ENCODE results near the gene FTO.

The FTO gene

GRCh38 chr16:53804467-53804866, 100.5 kb downstream of the FTO start:
- no CpG with 5 or more reads among the region's 7 CpGs for WGBS (ENCODE audit: insufficient coverage, insufficient read length)
- Histone ChIP-seq H3K4me3 (ENCODE audit: low read length) (no peak overlapping the region), H3K9me3 (ENCODE audit: control insufficient read depth, insufficient read depth, low read length) (no peaks in the 10 kb centered on the region), H3K36me3 (ENCODE audit: control insufficient read depth, insufficient read depth, low read length) (no peaks in the 10 kb centered on the region), H3K27me3 (ENCODE audit: control insufficient read depth, insufficient read depth, low read length) (no peaks in the 10 kb centered on the region), H3K4me1 (ENCODE audit: control insufficient read depth, insufficient read depth, low read length) (no peaks in the 10 kb centered on the region; the same call in none of the 2 replicates), H3K27ac (ENCODE audit: low read length) (no peak overlapping the region)
- no peak for DNase-seq (ENCODE audit: low read depth, low spot score)

DNA sequence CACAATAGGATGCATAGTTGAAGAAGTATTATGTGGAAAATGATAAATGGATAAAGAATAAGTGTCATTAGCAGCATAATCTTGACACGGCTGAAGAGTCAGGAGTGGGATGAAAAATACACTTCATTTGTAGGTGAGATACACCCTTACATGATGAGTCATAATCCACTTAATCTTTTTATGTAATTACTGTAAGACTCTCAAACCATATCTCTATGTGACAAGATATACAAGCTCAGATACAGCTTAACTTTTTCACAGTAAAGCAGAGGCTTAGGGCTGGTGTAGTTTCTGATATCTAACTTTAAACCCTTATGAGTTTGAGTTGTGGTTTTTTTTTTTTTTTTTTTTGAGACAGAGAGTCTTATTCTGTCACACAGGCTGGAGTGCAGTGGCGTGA, 101.2 kb downstream of the FTO start:
- H3K27ac ChIP-seq (ENCODE audit: low read length) = no peak overlapping the region
- DNase-seq (ENCODE audit: low read depth, low spot score) = no peak
- H3K27me3 ChIP-seq (ENCODE audit: control insufficient read depth, insufficient read depth, low read length) = no peaks in the 10 kb centered on the region
- WGBS (ENCODE audit: insufficient coverage, insufficient read length) = no CpG with 5 or more reads among the region's 2 CpGs
- H3K36me3 ChIP-seq (ENCODE audit: control insufficient read depth, insufficient read depth, low read length) = no peaks in the 10 kb centered on the region
- no peaks in the 10 kb centered on the region for H3K9me3 ChIP-seq (ENCODE audit: control insufficient read depth, insufficient read depth, low read length)
- H3K4me3 ChIP-seq (ENCODE audit: low read length) = no peak overlapping the region
- no peaks in the 10 kb centered on the region; the same call in none of the 2 replicates for H3K4me1 ChIP-seq (ENCODE audit: control insufficient read depth, insufficient read depth, low read length)

DNA sequence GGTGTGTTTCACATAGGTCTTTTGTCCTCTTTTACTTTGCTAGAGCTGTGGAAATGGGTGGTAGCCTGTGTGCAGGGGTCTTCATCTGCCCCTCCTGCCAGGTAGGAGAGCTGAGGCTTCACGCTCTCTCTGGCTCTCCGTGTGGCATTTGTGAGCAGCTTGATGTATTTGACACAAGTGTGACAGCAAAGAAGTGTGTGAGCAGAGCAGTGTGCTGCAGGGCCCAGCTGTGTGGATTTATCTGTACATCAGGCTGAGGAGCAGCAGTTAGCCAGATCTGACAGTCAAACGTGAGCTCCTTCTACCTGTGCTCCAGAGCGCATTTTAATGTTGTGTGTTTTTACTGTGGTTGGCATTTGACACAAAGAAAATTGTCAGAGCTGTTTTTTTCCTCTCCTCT, 101.8 kb downstream of the FTO start:
- WGBS (ENCODE audit: insufficient coverage, insufficient read length) = no CpG with 5 or more reads among the region's 4 CpGs
- Histone ChIP-seq H3K27ac (ENCODE audit: low read length) (no peak overlapping the region), H3K4me1 (ENCODE audit: control insufficient read depth, insufficient read depth, low read length) (no peaks in the 10 kb centered on the region; the same call in none of the 2 replicates), H3K36me3 (ENCODE audit: control insufficient read depth, insufficient read depth, low read length) (no peaks in the 10 kb centered on the region), H3K27me3 (ENCODE audit: control insufficient read depth, insufficient read depth, low read length) (no peaks in the 10 kb centered on the region), H3K4me3 (ENCODE audit: low read length) (no peak overlapping the region), H3K9me3 (ENCODE audit: control insufficient read depth, insufficient read depth, low read length) (no peaks in the 10 kb centered on the region)
- DNase-seq (ENCODE audit: low read depth, low spot score) = no peak

DNA sequence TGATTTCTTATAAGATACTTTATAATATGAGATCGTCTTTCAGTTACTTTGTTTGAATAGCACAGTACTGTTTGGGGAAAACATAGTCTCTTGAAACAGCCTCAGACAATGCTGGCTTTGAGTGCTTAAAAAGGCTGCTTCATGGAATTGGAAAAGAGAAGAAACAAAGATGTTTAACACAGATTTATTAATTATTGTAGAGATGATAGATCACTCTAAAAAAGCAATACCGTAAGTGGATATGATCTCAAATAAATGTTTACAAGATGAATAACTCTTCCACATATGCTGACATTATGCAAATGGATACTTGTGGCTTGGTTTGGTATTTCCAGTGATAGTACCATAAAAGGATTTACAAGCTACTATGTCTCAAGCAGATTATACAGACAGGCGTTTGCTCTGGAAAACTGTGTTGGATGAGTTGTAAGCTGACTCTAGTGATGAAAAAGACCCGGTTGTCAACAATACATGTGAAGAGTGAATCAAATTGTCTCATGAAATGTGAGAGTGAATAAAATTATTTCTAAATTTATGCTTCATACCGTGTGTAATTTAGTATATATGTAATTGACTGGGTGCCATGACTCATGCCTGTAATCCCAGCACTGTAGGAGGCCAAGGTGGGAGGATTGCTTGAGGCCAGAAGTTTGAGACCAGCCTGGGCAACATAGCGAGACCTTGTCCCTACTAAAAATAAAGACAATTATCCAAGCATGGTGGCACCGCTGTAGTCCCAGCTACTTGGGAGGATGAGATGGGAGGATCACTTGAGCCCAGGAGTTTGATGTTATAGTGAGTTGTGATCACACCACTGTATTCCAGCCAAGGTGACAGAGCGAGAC, 105.4 kb downstream of the FTO start:
- no peaks in the 10 kb centered on the region; the same call in 1 of the 2 replicates for H3K4me1 ChIP-seq (ENCODE audit: control insufficient read depth, insufficient read depth, low read length)
- no peak overlapping the region for H3K27ac ChIP-seq (ENCODE audit: low read length)
- no peak overlapping the region for H3K4me3 ChIP-seq (ENCODE audit: low read length)
- DNase-seq (ENCODE audit: low read depth, low spot score) = no peak
- no peaks in the 10 kb centered on the region for H3K27me3 ChIP-seq (ENCODE audit: control insufficient read depth, insufficient read depth, low read length)
- no peaks in the 10 kb centered on the region for H3K9me3 ChIP-seq (ENCODE audit: control insufficient read depth, insufficient read depth, low read length)
- whole genome bisulfite sequencing (ENCODE audit: insufficient coverage, insufficient read length) = no CpG with 5 or more reads among the region's 8 CpGs
- no peaks in the 10 kb centered on the region for H3K36me3 ChIP-seq (ENCODE audit: control insufficient read depth, insufficient read depth, low read length)

DNA sequence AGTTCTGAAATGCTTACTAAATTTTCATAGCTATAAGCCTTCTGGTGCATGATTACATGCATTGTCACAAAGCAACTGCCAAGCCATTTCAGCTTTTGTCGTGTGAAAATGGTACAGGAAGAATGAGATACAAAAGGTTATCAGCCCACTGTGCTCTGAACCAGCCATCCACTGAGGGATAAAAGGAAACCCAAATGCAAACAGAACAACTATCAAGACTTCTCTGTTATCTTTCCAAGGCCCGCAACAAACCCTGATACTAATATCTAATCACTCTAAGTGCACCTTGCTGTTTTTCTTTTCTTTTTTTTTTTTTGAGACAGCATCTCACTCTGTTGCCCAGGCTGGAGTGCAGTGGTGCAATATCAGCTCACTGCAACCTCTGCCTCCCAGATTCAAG, 109.0 kb downstream of the FTO start:
- Histone ChIP-seq H3K27me3 (ENCODE audit: control insufficient read depth, insufficient read depth, low read length) (no peaks in the 10 kb centered on the region; the same call in 1 of the 2 replicates), H3K36me3 (ENCODE audit: control insufficient read depth, insufficient read depth, low read length) (no peaks in the 10 kb centered on the region), H3K4me1 (ENCODE audit: control insufficient read depth, insufficient read depth, low read length) (no peaks in the 10 kb centered on the region; the same call in 1 of the 2 replicates), H3K4me3 (ENCODE audit: low read length) (no peak overlapping the region), H3K9me3 (ENCODE audit: control insufficient read depth, insufficient read depth, low read length) (no peaks in the 10 kb centered on the region), H3K27ac (ENCODE audit: low read length) (no peak overlapping the region)
- WGBS (ENCODE audit: insufficient coverage, insufficient read length) = no CpG with 5 or more reads among the region's 2 CpGs
- no peak for DNase-seq (ENCODE audit: low read depth, low spot score)

- no peak overlapping the region for H3K27ac ChIP-seq (ENCODE audit: low read length)
- no peaks in the 10 kb centered on the region for H3K9me3 ChIP-seq (ENCODE audit: control insufficient read depth, insufficient read depth, low read length)
- no peaks in the 10 kb centered on the region; the same call in 1 of the 2 replicates for H3K27me3 ChIP-seq (ENCODE audit: control insufficient read depth, insufficient read depth, low read length)
- DNase-seq (ENCODE audit: low read depth, low spot score) = no peak
- no peak overlapping the region for H3K4me3 ChIP-seq (ENCODE audit: low read length)
- H3K36me3 ChIP-seq (ENCODE audit: control insufficient read depth, insufficient read depth, low read length) = no peaks in the 10 kb centered on the region
- no peaks in the 10 kb centered on the region for H3K4me1 ChIP-seq (ENCODE audit: control insufficient read depth, insufficient read depth, low read length)
- no CpG with 5 or more reads among the region's 7 CpGs for WGBS (ENCODE audit: insufficient coverage, insufficient read length)
Observed at GRCh38 chr16:53814801-53815200, 110.8 kb downstream of the FTO start.

DNA sequence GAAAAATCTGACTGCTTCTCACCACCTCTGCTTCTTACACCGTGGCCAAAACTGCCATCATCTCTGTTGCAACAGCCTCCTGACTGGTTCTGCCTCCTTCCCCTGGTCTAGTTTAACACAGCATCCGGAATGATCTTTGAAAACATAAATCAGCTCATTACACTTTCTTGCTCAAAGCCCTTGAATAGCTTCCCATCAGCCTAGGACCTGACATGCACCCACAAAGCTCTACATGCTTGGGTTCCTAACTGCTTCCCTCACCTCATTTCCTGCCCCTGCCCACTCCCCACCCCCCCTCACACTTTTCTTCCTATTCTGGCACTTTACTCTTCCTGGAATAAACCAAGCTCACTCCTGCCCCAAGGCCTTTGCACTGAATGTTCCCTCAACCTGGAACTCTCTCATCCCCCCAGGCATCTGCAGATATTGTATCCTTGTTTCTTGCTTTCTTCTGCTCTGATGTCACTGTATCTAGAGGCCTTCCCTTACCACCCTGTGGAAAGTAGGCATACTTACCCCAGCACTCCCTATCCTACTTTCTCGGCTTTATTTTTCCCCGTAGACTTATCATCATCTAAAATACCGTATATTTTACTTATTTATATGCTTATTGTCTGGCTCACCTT, 112.4 kb downstream of the FTO start:
- H3K27me3 ChIP-seq (ENCODE audit: control insufficient read depth, insufficient read depth, low read length) = no peaks in the 10 kb centered on the region; the same call in 1 of the 2 replicates
- WGBS (ENCODE audit: insufficient coverage, insufficient read length) = 100% methylated on average over 3 of the region's 5 CpGs
- H3K27ac ChIP-seq (ENCODE audit: low read length) = no peak overlapping the region
- no peak for DNase-seq (ENCODE audit: low read depth, low spot score)
- no peaks in the 10 kb centered on the region for H3K4me1 ChIP-seq (ENCODE audit: control insufficient read depth, insufficient read depth, low read length)
- H3K4me3 ChIP-seq (ENCODE audit: low read length) = no peak overlapping the region
- H3K9me3 ChIP-seq (ENCODE audit: control insufficient read depth, insufficient read depth, low read length) = no peaks in the 10 kb centered on the region
- no peaks in the 10 kb centered on the region for H3K36me3 ChIP-seq (ENCODE audit: control insufficient read depth, insufficient read depth, low read length)

DNA sequence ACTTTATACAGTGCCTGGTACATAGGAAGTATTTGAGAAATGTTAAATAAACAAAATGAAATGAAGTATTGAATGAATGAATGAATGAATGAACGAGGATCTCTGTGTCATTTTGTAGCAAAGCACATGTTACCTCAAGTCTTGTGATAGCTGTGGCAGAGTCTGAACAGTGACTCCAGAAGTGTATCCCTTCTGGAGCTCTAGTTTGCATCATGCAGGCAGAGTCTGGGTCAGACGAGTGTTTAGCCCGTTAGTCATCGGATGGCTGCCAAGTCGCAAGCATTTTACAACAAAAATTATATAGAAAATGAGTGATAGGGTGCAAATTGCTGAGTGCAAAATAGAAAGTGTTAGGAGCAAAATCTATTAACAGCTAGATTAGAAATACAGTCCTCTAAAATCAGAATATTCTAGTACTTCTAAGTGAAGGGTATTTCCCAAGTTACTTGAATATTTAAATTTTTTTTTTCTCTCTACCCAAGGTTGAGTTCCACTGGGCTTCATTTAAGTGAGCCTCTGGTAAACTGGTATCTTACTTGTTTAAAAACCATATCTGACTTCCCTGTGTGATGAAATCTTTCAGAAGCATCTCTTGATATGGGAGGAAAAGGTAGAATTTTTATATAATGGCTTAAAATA, 113.3 kb downstream of the FTO start:
- Histone ChIP-seq H3K36me3 (ENCODE audit: control insufficient read depth, insufficient read depth, low read length) (no peaks in the 10 kb centered on the region), H3K27me3 (ENCODE audit: control insufficient read depth, insufficient read depth, low read length) (no peaks in the 10 kb centered on the region; the same call in 1 of the 2 replicates), H3K4me1 (ENCODE audit: control insufficient read depth, insufficient read depth, low read length) (no peaks in the 10 kb centered on the region), H3K4me3 (ENCODE audit: low read length) (no peak overlapping the region), H3K27ac (ENCODE audit: low read length) (no peak overlapping the region), H3K9me3 (ENCODE audit: control insufficient read depth, insufficient read depth, low read length) (no peaks in the 10 kb centered on the region)
- no peak for DNase-seq (ENCODE audit: low read depth, low spot score)
- 100% methylated on average over 1 of the region's 5 CpGs for WGBS (ENCODE audit: insufficient coverage, insufficient read length)

DNA sequence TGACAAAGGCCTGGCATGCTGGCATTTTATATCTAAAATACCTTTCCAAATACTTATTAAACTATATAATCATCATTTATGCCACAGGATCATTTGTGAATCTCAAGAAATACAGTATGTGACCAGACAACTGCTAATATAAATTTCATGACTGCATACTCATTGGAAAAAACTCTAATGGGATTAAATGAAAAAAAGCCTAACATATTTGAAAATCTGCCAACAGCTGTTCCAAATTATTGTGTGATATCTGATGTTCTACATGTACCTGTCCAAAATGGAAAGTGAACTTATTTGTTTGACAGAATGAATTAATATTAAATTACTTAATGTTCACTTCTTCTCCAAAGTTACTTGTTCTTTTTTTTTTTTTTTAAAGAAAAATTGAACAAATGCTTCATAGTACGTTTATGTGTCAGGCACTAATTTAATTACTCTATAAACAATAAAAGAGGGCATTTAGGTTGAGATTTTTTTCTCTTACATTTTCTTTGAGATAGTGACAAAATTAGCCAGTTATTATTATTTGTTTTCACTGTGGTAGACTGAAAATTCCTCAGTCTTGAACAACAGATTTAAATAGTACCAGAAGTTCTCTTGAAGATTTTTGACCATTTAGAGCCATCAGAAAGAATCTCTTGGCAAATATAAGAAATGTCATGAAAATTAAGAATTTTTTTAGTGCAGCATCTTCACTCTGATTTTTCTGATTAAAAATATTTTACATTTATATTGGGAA, 114.0 kb downstream of the FTO start:
- Histone ChIP-seq H3K4me3 (ENCODE audit: low read length) (no peak overlapping the region), H3K27ac (ENCODE audit: low read length) (no peak overlapping the region), H3K9me3 (ENCODE audit: control insufficient read depth, insufficient read depth, low read length) (no peaks in the 10 kb centered on the region), H3K27me3 (ENCODE audit: control insufficient read depth, insufficient read depth, low read length) (no peaks in the 10 kb centered on the region; the same call in 1 of the 2 replicates), H3K4me1 (ENCODE audit: control insufficient read depth, insufficient read depth, low read length) (no peaks in the 10 kb centered on the region), H3K36me3 (ENCODE audit: control insufficient read depth, insufficient read depth, low read length) (no peaks in the 10 kb centered on the region)
- no peak for DNase-seq (ENCODE audit: low read depth, low spot score)
- WGBS (ENCODE audit: insufficient coverage, insufficient read length) = no CpG with 5 or more reads among the region's 1 CpG

GRCh38 chr16:53821487-53821886, 117.5 kb downstream of the FTO start:
- no CpG with 5 or more reads among the region's 1 CpG for WGBS (ENCODE audit: insufficient coverage, insufficient read length)
- DNase-seq (ENCODE audit: low read depth, low spot score) = no peak
- Histone ChIP-seq H3K9me3 (ENCODE audit: control insufficient read depth, insufficient read depth, low read length) (no peaks in the 10 kb centered on the region), H3K27me3 (ENCODE audit: control insufficient read depth, insufficient read depth, low read length) (no peaks in the 10 kb centered on the region), H3K4me1 (ENCODE audit: control insufficient read depth, insufficient read depth, low read length) (no peaks in the 10 kb centered on the region), H3K36me3 (ENCODE audit: control insufficient read depth, insufficient read depth, low read length) (no peaks in the 10 kb centered on the region; the same call in 1 of the 2 replicates), H3K4me3 (ENCODE audit: low read length) (no peak overlapping the region), H3K27ac (ENCODE audit: low read length) (no peak overlapping the region)

All from iPS DF 6.9 (cell line).